Stomach (tissue), 4 donors: ENCODE results near the gene TOX3.

Experiments used
- EP300 ChIP-seq: sonication (generic); formaldehyde crosslinking; IDR thresholded peaks from one replicate; pipeline ENCODE4 v1.6.1; 2017; ENCODE audit warnings: antibody characterized with exemption
- POLR2A ChIP-seq, 4 donors: fragments of 450-650 bp; IDR thresholded peaks; one replicate each; pipeline ENCODE4 v1.6.1; 2016; ENCODE audit warnings: antibody characterized with exemption in 4 of 4, control low read depth in 2 of 4, mild to moderate bottlenecking in 1 of 4, moderate library complexity in 1 of 4
- TF ChIP-seq, protein P1 (sequence below), 7 experiments: fragments of 450-650 bp in 4 of 7; fragments of 200-600 bp in 3 of 7; sonication (generic) in 3 of 7; IDR thresholded peaks; one replicate each; pipeline ENCODE4 v1.5.1; 2016 to 2019; ENCODE audit warnings: antibody characterized with exemption in 7 of 7, control low read depth in 2 of 7, mild to moderate bottlenecking in 1 of 7

DNA sequence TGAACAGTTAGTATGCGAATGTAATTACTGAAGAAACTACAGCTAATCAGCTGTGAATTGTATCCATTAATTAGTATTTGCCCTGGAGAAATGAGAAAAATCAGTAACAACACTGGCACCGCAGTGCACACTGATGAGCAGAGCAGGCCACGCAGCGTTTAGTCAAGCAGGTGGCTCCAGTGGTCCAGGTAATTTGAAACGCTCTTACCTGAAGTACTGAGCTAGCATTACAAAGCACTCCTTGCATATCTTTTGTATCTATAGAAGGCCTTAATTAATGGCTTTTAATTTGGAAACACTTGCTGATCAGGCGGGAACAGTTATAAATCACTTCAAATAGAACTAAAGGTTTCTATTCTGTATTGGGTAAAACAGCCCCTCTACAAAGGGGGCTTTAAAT, 76.4 kb downstream of the TOX3 start:
- TF ChIP-seq, protein P1, sequence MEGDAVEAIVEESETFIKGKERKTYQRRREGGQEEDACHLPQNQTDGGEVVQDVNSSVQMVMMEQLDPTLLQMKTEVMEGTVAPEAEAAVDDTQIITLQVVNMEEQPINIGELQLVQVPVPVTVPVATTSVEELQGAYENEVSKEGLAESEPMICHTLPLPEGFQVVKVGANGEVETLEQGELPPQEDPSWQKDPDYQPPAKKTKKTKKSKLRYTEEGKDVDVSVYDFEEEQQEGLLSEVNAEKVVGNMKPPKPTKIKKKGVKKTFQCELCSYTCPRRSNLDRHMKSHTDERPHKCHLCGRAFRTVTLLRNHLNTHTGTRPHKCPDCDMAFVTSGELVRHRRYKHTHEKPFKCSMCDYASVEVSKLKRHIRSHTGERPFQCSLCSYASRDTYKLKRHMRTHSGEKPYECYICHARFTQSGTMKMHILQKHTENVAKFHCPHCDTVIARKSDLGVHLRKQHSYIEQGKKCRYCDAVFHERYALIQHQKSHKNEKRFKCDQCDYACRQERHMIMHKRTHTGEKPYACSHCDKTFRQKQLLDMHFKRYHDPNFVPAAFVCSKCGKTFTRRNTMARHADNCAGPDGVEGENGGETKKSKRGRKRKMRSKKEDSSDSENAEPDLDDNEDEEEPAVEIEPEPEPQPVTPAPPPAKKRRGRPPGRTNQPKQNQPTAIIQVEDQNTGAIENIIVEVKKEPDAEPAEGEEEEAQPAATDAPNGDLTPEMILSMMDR (IDR thresholded peaks at IDR 0.05): no peak
- TF ChIP-seq POLR2A (IDR thresholded peaks at IDR 0.05) (no peak), EP300 (no peak)
